ENCODE data around the gene TH.
A peak's percentile ranks its signal among the peaks of the same experiment; 100 is the strongest.

TH gene

GRCh38 chr11:2158296-2158737 lies 13.3 kb downstream of the TH start:
- no peak for DNase-seq

GRCh38 chr11:2157294-2158040 lies 14.1 kb downstream of the TH start:
- no peak for DNase-seq

GRCh38 chr11:2156416-2157182 lies 15.0 kb downstream of the TH start:
- peak in 3 of 5 experiments; percentile 29 to 38 (median 37) for DNase-seq

- no peak for DNase-seq
Observed at GRCh38 chr11:2155511-2155910, 16.1 kb downstream of the TH start.

GRCh38 chr11:2154889-2155288 lies 16.7 kb downstream of the TH start:
- no peak for DNase-seq

- no peak for DNase-seq
Observed at GRCh38 chr11:2154195-2154585, 17.4 kb downstream of the TH start.

GRCh38 chr11:2153581-2154194 lies 17.9 kb downstream of the TH start:
- DNase-seq, result no peak

GRCh38 chr11:2151500-2152257 lies 19.9 kb downstream of the TH start:
- peak; percentile 51 to 75 (median 70) for DNase-seq

- no peak for DNase-seq
Observed at GRCh38 chr11:2149864-2150847, 21.5 kb downstream of the TH start.

GRCh38 chr11:2149460-2149859 lies 22.2 kb downstream of the TH start:
- DNase-seq, result no peak

GRCh38 chr11:2148595-2148994 lies 23.0 kb downstream of the TH start:
- DNase-seq, result no peak

- DNase-seq, result no peak
Observed at GRCh38 chr11:2147391-2147790, 24.2 kb downstream of the TH start.

- no peak for DNase-seq
Observed at GRCh38 chr11:2146051-2146450, 25.6 kb downstream of the TH start.

GRCh38 chr11:2144544-2145248 lies 26.9 kb downstream of the TH start:
- DNase-seq, result no peak

- DNase-seq, result peak in 1 of 5 experiments; percentile 24
Observed at GRCh38 chr11:2143799-2144543, 27.6 kb downstream of the TH start.

GRCh38 chr11:2143477-2143798 lies 28.2 kb downstream of the TH start:
- DNase-seq, result no peak

GRCh38 chr11:2142762-2143202 lies 28.8 kb downstream of the TH start:
- DNase-seq, result peak in 1 of 5 experiments; percentile 25

GRCh38 chr11:2142300-2142759 lies 29.3 kb downstream of the TH start:
- no peak for DNase-seq

GRCh38 chr11:2140411-2141400 lies 30.9 kb downstream of the TH start:
- peak in 1 of 5 experiments; percentile 17 for DNase-seq

All from T-helper 2 cell (primary cell).